NT2/D1 (cell line): ENCODE data around the gene CASQ2.

Experiments used
- SUZ12 ChIP-seq: IDR thresholded peaks from 2 replicates; pipeline ENCODE4 v1.6.1; 2011; ENCODE audit not compliant: insufficient read length, insufficient read depth; ENCODE audit errors: extremely low read depth
- YY1 ChIP-seq: IDR thresholded peaks from 2 replicates; pipeline ENCODE4 v1.6.1; 2011; ENCODE audit not compliant: insufficient read length, insufficient read depth
- ZNF274 ChIP-seq: IDR thresholded peaks from 2 replicates; pipeline ENCODE4 v1.6.1; 2011; ENCODE audit warnings: mild to moderate bottlenecking, low read depth, low read length

- TF ChIP-seq YY1 (no peak), ZNF274 (no peak), SUZ12 (no peak)
These were observed 96.1 kb downstream of the CASQ2 start for GRCh38 chr1:115672224-115673009.
